HepG2 (cell line): ENCODE data around the gene GALP. TPM values are rescaled to one million over a fixed set of nuclear protein-coding genes. Genes with fewer than 3 reads are reported as not detected.

Experiments used
- AHR ChIP-seq: IDR thresholded peaks from 2 replicates; pipeline ENCODE4 v1.6.1; 2018; ENCODE audit warnings: missing genetic modification reagents, missing compliant biosample characterization
- ATF4 ChIP-seq, 2 experiments: fragments of 450-650 bp in 1 of 2; sonication (generic) in 1 of 2; formaldehyde crosslinking; IDR thresholded peaks; 2 replicates each; pipeline versions ENCODE4 v1.5.0 to v1.8.0; 2020 to 2022; ENCODE audit warnings: mild to moderate bottlenecking in 1 of 2, missing genetic modification reagents in 1 of 2
- CREBL2 ChIP-seq: sonication (generic); formaldehyde crosslinking; IDR thresholded peaks from 2 replicates; pipeline ENCODE4 v1.8.1; 2023; ENCODE audit warnings: missing genetic modification reagents, mild to moderate bottlenecking, borderline replicate concordance
- CTCF ChIP-seq: sonication (generic); formaldehyde crosslinking; IDR thresholded peaks from 2 replicates; pipeline ENCODE4 v1.5.0; 2020; ENCODE audit warnings: mild to moderate bottlenecking, missing genetic modification reagents, moderate library complexity
- DNMT1 ChIP-seq: sonication (generic); formaldehyde crosslinking; IDR thresholded peaks from 2 replicates; pipeline ENCODE4 v1.5.1; 2020; ENCODE audit warnings: mild to moderate bottlenecking, missing genetic modification reagents
- ETV5 ChIP-seq: IDR thresholded peaks from 2 replicates; pipeline ENCODE4 v1.6.1; 2018; ENCODE audit warnings: missing biosample characterization, missing genetic modification reagents, inconsistent platforms, borderline replicate concordance
- HMG20B ChIP-seq: conservative IDR thresholded peaks from 2 replicates; pipeline ENCODE4 v1.6.1; 2016; ENCODE audit warnings: missing genetic modification reagents, missing compliant biosample characterization
- KDM1A ChIP-seq: IDR thresholded peaks from 2 replicates; pipeline ENCODE4 v1.6.1; 2016; ENCODE audit warnings: missing compliant biosample characterization
- KMT2A ChIP-seq: sonication (generic); formaldehyde crosslinking; IDR thresholded peaks from 2 replicates; pipeline ENCODE4 v1.4.0; 2020; ENCODE audit warnings: missing genetic modification reagents
- MAX ChIP-seq: IDR thresholded peaks from 2 replicates; pipeline ENCODE4 v1.6.1; 2012; ENCODE audit warnings: inconsistent platforms
- SMAD1 ChIP-seq: sonication (generic); formaldehyde crosslinking; IDR thresholded peaks from 2 replicates; pipeline ENCODE4 v1.4.0; 2020; ENCODE audit warnings: missing genetic modification reagents, low read depth, mild to moderate bottlenecking, borderline replicate concordance
- TBL1XR1 ChIP-seq: fragments of 150-350 bp; IDR thresholded peaks from 2 replicates; pipeline ENCODE4 v1.6.1; 2014; ENCODE audit warnings: borderline replicate concordance, low read length; ENCODE audit not compliant: partially characterized antibody
- ZBTB26 ChIP-seq: IDR thresholded peaks from 2 replicates; pipeline ENCODE4 v1.6.1; 2016; ENCODE audit warnings: missing compliant biosample characterization, missing genetic modification reagents, borderline replicate concordance
- ZBTB49 ChIP-seq: sonication (generic); formaldehyde crosslinking; IDR thresholded peaks from 2 replicates; pipeline ENCODE4 v1.4.0; 2020; ENCODE audit warnings: missing genetic modification reagents, borderline replicate concordance
- ZFP82 ChIP-seq: sonication (generic); formaldehyde crosslinking; IDR thresholded peaks from 2 replicates; pipeline ENCODE4 v1.5.1; 2020; ENCODE audit warnings: mild to moderate bottlenecking, missing genetic modification reagents, borderline replicate concordance
- ZNF550 ChIP-seq: sonication (generic); formaldehyde crosslinking; IDR thresholded peaks from 2 replicates; pipeline ENCODE4 v1.4.0; 2020; ENCODE audit warnings: mild to moderate bottlenecking, missing genetic modification reagents, borderline replicate concordance
- ZNF577 ChIP-seq: sonication (generic); formaldehyde crosslinking; IDR thresholded peaks from 2 replicates; pipeline ENCODE4 v1.4.0; 2020; ENCODE audit warnings: mild to moderate bottlenecking, low read depth, missing genetic modification reagents, borderline replicate concordance
- ZNF644 ChIP-seq: IDR thresholded peaks from 2 replicates; pipeline ENCODE4 v1.6.1; 2016; ENCODE audit warnings: low read depth
- ZNF660 ChIP-seq: sonication (generic); formaldehyde crosslinking; IDR thresholded peaks from 2 replicates; pipeline ENCODE4 v1.5.1; 2020; ENCODE audit warnings: mild to moderate bottlenecking, low read depth, missing genetic modification reagents, borderline replicate concordance
- ZNF713 ChIP-seq: sonication (generic); formaldehyde crosslinking; IDR thresholded peaks from 2 replicates; pipeline ENCODE4 v1.4.0; 2020; ENCODE audit warnings: mild to moderate bottlenecking, missing genetic modification reagents
- ZNF883 ChIP-seq: sonication (generic); formaldehyde crosslinking; IDR thresholded peaks from 2 replicates; pipeline ENCODE4 v1.5.1; 2020; ENCODE audit warnings: mild to moderate bottlenecking, missing genetic modification reagents; ENCODE audit errors: not compliant biosample characterization
- ZSCAN20 ChIP-seq: sonication (generic); formaldehyde crosslinking; IDR thresholded peaks from 2 replicates; pipeline ENCODE4 v1.4.0; 2020; ENCODE audit warnings: missing genetic modification reagents, mild to moderate bottlenecking, borderline replicate concordance
- ZSCAN22 ChIP-seq: sonication (generic); formaldehyde crosslinking; IDR thresholded peaks from 2 replicates; pipeline ENCODE4 v1.4.0; 2020; ENCODE audit warnings: mild to moderate bottlenecking, missing genetic modification reagents
- polyA plus RNA-seq, 8 experiments: library from polyadenylated mRNA; depleted of rRNA in 3 of 8; stranded (reverse) in 7 of 8; unstranded in 1 of 8; fragments of >200 nt; fragmentation: Illumina TruSeq in 4 of 8; extraction: Trizol in 4 of 8; gene quantifications; 2 replicates each; pipeline versions ENCODE4 v1.2.1 to v1.2.3, GENCODE V29; 2011 to 2016; ENCODE audit warnings: low read depth in 4 of 8, missing spikeins in 1 of 8, mixed read lengths in 1 of 8; ENCODE audit not compliant: insufficient read depth in 1 of 8
- total RNA-seq, 5 experiments: library from RNA; depleted of rRNA; stranded (reverse); fragments of >200 nt; fragmentation: Illumina TruSeq; extraction: Trizol; gene quantifications; 2 replicates each; pipeline ENCODE4 v1.2.3, GENCODE V29; 2016; ENCODE audit warnings: low read depth in 1 of 5

Gene GALP
- total and polyA plus RNA-seq, 2 of the 13 experiments (the other 11 are each of a cell fraction or from before 2014, with no cell fraction given), result not detected

GRCh38 chr19:56170261-56170660, 5.5 kb upstream of the GALP start (continued):
- TF ChIP-seq KMT2A (CRISPR knock-in tag) (0 out of 2 replicates have a peak, but pooled peaks have one; percentile 28), CTCF (CRISPR knock-in tag) (0 out of 2 replicates have a peak, but pooled peaks have one; percentile 3), KDM1A (CRISPR knock-in tag) (no peak), ZNF713 (CRISPR knock-in tag) (no peak), ZNF550 (no peak), ZBTB49 (CRISPR knock-in tag) (no peak), ZNF660 (CRISPR knock-in tag) (no peak), ZNF577 (CRISPR knock-in tag) (no peak), TBL1XR1 (no peak), ZNF883 (CRISPR knock-in tag) (peak; percentile 37), SMAD1 (CRISPR knock-in tag) (peak; percentile 45; the same call in 1 of the 2 replicates), AHR (CRISPR knock-in tag) (no peak), ZBTB26 (CRISPR knock-in tag) (peak; percentile 69; the same call in 1 of the 2 replicates), ETV5 (CRISPR knock-in tag) (peak; percentile 80; the same call in 1 of the 2 replicates), ZSCAN20 (CRISPR knock-in tag) (no peak), HMG20B (CRISPR knock-in tag) (no peak), ZFP82 (CRISPR knock-in tag) (no peak), ZSCAN22 (CRISPR knock-in tag) (no peak), MAX (peak; percentile 96), ATF4 (CRISPR knock-in tag; IDR thresholded peaks at IDR 0.05) (peak in 1 of 2 experiments; percentile 67; a peak in 2 of 4 replicates), DNMT1 (CRISPR knock-in tag) (no peak), CREBL2 (CRISPR knock-in tag) (no peak), ZNF644 (CRISPR knock-in tag) (peak; percentile 77)
